Prostate gland (tissue), 2 donors: ENCODE data around the gene TMEM132A. TPM values are rescaled to one million over a fixed set of nuclear protein-coding genes. Genes with fewer than 3 reads are reported as not detected.

ENCODE experiments used
- DNase-seq: peaks from one replicate; pipeline ENCODE4 v3.0.0-alpha.2; 2019; ENCODE audit warnings: low spot score
- H3K27ac ChIP-seq, 2 donors: fragments of 200-600 bp; sonication (generic); 2 replicates each; pipeline ENCODE4 v1.5.1; 2017 to 2019
- H3K27me3 ChIP-seq: fragments of 200-600 bp; sonication (generic); replicated peaks from 2 replicates; pipeline ENCODE4 v1.5.1; 2019; ENCODE audit not compliant: insufficient read depth
- H3K36me3 ChIP-seq, 2 donors: fragments of 200-600 bp; sonication (generic); 1 replicate in 1 of 2; 2 replicates in 1 of 2; pipeline versions ENCODE4 v1.5.1 to v1.8.1; 2017 to 2019
- H3K4me1 ChIP-seq: fragments of 200-600 bp; sonication (generic); replicated peaks from 2 replicates; pipeline ENCODE4 v1.5.1; 2019
- H3K4me3 ChIP-seq, 2 donors: fragments of 200-600 bp; sonication (generic); 2 replicates each; pipeline ENCODE4 v1.5.1; 2017 to 2019
- H3K9me3 ChIP-seq: fragments of 200-600 bp; sonication (generic); 2 replicates; pipeline ENCODE4 v1.5.1; 2017
- POLR2A ChIP-seq: fragments of 450-650 bp; IDR thresholded peaks from one replicate; pipeline ENCODE4 v1.6.1; 2016; ENCODE audit warnings: antibody characterized with exemption, mild to moderate bottlenecking
- POLR2AphosphoS5 ChIP-seq: sonication (generic); formaldehyde crosslinking; IDR thresholded peaks from one replicate; pipeline ENCODE4 v1.6.1; 2017; ENCODE audit warnings: antibody characterized with exemption
- WGBS: methylation state at CpG from one replicate; pipeline ENCODE4 v1.1.5; 2018; 5-methylcytosine and 5-hydroxymethylcytosine counted together
- intact Hi-C: fragments of 100-400 bp; cut with DNase I; formaldehyde crosslinking; loops from one replicate; pipeline ENCODE4 v1.14.2; 2022
- total RNA-seq, 2 donors: library from RNA; depleted of rRNA; stranded (reverse); fragments of >200 nt; gene quantifications; one replicate each; pipeline ENCODE4 v1.1.0, GENCODE V29; 2016
- TF ChIP-seq, protein P1 (sequence below), 4 experiments: fragments of 200-600 bp in 2 of 4; fragments of 450-650 bp in 2 of 4; sonication (generic) in 2 of 4; IDR thresholded peaks; 1 replicate in 3 of 4; 2 replicates in 1 of 4; pipeline ENCODE4 v1.5.1; 2016 to 2019; ENCODE audit warnings: antibody characterized with exemption in 4 of 4, mild to moderate bottlenecking in 2 of 4, moderate library complexity in 2 of 4

TMEM132A gene
- total RNA-seq, 2 donors from 2014 or later, result 18.7 to 44.5 TPM

DNA sequence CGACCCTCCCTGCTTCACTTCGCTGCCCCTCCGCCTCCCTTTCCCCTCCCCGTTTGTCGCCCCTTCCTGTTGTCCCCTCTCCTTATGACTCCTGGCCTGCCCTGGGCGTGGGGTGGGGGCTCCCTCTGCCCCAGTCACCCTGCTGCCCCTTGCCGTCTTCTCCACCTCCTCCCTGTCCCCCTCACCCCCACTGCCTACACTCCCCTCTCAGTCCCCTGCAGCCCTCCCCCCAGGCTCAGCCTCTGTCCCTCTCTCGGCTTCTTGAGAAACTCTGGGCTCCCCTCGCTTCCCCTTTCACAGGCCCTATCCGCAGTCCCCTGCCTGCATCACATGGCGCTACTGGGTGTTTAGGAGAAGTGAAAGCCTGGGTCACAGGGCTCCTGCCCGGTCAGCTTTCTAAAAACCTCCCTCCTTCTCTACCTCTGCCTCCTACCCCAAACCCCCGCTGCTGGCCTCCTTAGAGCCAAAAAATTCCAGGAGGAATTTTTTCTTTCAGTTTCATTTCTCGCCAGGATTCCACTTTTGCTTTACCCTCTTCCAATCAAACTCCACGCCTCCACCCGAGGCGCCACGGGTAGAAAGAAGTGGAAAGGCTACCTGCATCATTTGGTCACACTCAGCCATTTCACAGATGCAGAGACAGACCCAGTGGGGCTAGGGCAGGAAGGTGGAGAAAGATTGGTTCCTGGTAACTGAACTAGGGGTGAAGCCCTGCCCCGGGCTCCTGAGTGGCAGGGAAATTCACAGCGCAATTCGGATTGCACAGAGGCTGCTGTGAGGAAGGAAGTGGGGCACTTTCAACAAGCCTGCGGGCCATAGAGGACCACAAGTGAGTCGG, 27.9 kb downstream of the TMEM132A start, which contains the start of gene SLC15A3:
TSS of gene SLC15A3 (minus strand) at position 273 of the 838 bp plus-strand sequence. CDS start 625 bp downstream, outside the sequence.
- Histone ChIP-seq H3K36me3 (no peaks in the 10 kb centered on the region), H3K4me1 (no peaks in the 10 kb centered on the region), H3K27ac (peak within 1 kb of the TSS; percentile 52 to 63), H3K27me3 (no peaks in the 10 kb centered on the region), H3K4me3 (peak within 1 kb of the TSS; percentile 25), H3K9me3 (no peaks in the 10 kb centered on the region)
- intact Hi-C loops, result no loop called here
- DNase-seq, result no peak
- TF ChIP-seq POLR2AphosphoS5 (no peak), POLR2A (no peak)
- TF ChIP-seq, protein P1, sequence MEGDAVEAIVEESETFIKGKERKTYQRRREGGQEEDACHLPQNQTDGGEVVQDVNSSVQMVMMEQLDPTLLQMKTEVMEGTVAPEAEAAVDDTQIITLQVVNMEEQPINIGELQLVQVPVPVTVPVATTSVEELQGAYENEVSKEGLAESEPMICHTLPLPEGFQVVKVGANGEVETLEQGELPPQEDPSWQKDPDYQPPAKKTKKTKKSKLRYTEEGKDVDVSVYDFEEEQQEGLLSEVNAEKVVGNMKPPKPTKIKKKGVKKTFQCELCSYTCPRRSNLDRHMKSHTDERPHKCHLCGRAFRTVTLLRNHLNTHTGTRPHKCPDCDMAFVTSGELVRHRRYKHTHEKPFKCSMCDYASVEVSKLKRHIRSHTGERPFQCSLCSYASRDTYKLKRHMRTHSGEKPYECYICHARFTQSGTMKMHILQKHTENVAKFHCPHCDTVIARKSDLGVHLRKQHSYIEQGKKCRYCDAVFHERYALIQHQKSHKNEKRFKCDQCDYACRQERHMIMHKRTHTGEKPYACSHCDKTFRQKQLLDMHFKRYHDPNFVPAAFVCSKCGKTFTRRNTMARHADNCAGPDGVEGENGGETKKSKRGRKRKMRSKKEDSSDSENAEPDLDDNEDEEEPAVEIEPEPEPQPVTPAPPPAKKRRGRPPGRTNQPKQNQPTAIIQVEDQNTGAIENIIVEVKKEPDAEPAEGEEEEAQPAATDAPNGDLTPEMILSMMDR (IDR thresholded peaks at IDR 0.05), result no peak
- WGBS, result 41% methylated on average over 23 of the region's 23 CpGs

DNA sequence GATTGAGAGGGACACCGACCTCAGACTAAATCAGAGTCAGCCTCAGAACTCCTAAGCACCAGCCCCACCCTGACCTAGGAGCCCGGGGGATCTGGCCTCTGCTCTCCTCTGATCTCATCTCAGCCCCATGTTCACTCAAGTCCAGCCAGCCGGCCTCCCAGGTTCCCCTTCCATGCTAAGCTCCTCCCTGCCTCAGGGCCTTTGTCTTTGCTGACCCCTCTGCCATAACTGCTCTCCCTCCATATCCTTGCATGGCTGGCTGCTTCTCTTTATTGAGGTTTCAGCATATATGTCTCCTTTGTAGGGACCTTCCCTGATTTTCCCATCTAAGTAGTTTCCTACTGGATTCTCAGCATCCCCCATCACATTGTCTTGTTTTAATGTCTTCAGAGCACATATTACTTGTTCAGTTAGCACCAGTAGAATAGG, 28.5 kb downstream of the TMEM132A start:
- Histone ChIP-seq H3K4me1 (no peaks in the 10 kb centered on the region), H3K27me3 (no peaks in the 10 kb centered on the region), H3K9me3 (no peaks in the 10 kb centered on the region), H3K27ac (peak overlapping the region; percentile 52 to 63), H3K36me3 (no peaks in the 10 kb centered on the region), H3K4me3 (peak overlapping the region; percentile 25)
- DNase-seq, result no peak
- 61% methylated on average over 3 of the region's 3 CpGs for WGBS
- intact Hi-C loops, result no loop called here
- TF ChIP-seq POLR2AphosphoS5 (no peak), POLR2A (no peak)
- TF ChIP-seq, protein P1 (IDR thresholded peaks at IDR 0.05), result no peak

DNA sequence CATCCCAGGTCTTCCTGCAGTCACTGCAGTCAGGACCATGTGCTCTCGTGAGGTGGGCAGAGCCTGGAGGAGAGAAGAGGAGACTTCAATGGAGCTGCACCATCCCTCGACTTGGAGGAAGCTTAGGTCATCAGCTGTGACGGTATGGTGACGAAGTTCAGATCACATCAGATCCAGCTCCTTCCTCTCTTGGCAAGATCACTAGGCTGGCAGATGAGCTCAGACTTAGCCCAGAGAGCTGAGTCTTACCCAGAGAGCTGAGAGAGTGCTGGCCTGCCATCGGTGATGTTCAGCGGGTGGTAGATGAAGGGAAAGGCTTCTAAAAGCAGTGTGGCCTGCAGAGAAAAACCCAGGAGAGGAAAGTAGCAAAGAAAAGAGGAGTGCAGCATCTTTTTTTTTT, 29.5 kb downstream of the TMEM132A start:
- TF ChIP-seq, protein P1 (IDR thresholded peaks at IDR 0.05), result no peak
- TF ChIP-seq POLR2AphosphoS5 (no peak), POLR2A (no peak)
- DNase-seq, result no peak
- intact Hi-C loops, result no loop called here
- H3K4me3 ChIP-seq, result no peak overlapping the region
- no peaks in the 10 kb centered on the region for H3K9me3 ChIP-seq
- no peak overlapping the region for H3K27ac ChIP-seq
- no peaks in the 10 kb centered on the region for H3K36me3 ChIP-seq
- 85% methylated on average over 6 of the region's 6 CpGs for WGBS
- H3K27me3 ChIP-seq, result no peaks in the 10 kb centered on the region
- no peaks in the 10 kb centered on the region for H3K4me1 ChIP-seq

DNA sequence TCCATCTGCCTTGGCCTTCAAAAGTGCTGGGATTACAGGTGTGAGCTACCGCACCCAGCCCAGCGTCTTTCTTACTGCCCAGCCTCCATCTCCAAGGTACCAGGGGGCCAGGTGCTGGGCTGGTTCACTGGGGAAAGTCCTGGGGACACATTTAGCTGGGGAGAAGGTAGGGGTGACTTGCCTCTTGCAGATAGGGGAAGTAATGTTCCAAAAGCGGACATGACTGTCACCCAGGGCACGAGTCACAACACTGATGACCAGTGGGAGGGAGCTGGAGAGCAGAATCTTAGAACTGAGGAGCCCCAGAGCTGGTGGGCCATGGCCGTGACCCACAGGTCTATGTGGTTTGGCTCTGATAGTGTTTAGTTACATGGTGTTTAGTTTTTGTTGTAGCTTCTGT, 30.2 kb downstream of the TMEM132A start:
- intact Hi-C loops, result no loop called here
- no peak for TF ChIP-seq POLR2AphosphoS5
- TF ChIP-seq, protein P1 (IDR thresholded peaks at IDR 0.05), result no peak
- TF ChIP-seq POLR2A, result no peak
- no peak for DNase-seq

DNA sequence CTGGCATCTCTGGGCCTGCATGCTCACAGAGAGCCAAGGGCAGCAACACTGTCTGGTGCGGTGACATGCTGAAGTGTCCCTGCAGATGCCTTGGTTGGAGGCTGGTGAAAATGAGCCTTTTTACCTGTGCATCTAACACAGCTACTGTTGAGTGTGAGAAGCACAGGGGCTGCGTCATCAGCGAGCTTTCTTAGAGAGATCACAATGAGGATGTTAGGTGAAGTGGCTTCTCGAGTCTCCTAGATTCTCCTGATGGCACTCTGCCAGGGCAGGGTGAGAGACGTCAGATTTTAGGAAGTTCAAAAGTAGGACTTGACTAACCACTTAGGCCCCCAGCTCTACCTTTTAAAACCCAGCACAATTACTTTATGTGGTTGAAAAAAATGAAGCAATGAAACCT, 31.3 kb downstream of the TMEM132A start:
- Histone ChIP-seq H3K9me3 (no peaks in the 10 kb centered on the region), H3K4me1 (no peaks in the 10 kb centered on the region), H3K27me3 (no peaks in the 10 kb centered on the region), H3K4me3 (no peak overlapping the region), H3K27ac (no peak overlapping the region), H3K36me3 (no peaks in the 10 kb centered on the region)
- intact Hi-C loops, result no loop called here
- no peak for DNase-seq
- TF ChIP-seq POLR2AphosphoS5, result no peak
- TF ChIP-seq, protein P1 (IDR thresholded peaks at IDR 0.05), result no peak
- TF ChIP-seq POLR2A, result no peak
- WGBS, result 34% methylated on average over 5 of the region's 5 CpGs

More for the DNA sequence above, 30.2 kb downstream of the TMEM132A start:
- Histone ChIP-seq H3K27me3 (no peaks in the 10 kb centered on the region), H3K4me1 (no peaks in the 10 kb centered on the region), H3K36me3 (no peaks in the 10 kb centered on the region), H3K27ac (no peak overlapping the region), H3K4me3 (no peak overlapping the region), H3K9me3 (no peaks in the 10 kb centered on the region)
- WGBS, result 89% methylated on average over 5 of the region's 5 CpGs
